Adipocyte (in vitro differentiated cells): ENCODE results near the gene MSANTD1.

Source experiments
- DNase-seq: peaks from one replicate; pipeline ENCODE4 v3.0.0-alpha.2; 2015; ENCODE audit warnings: low read depth
- H3K27me3 ChIP-seq: replicated peaks from 2 replicates; pipeline ENCODE4 v1.7.0; 2013; ENCODE audit warnings: mild to moderate bottlenecking, low read length, moderate library complexity; ENCODE audit not compliant: control insufficient read depth, insufficient read depth
- H3K36me3 ChIP-seq: 2 replicates; pipeline ENCODE4 v1.7.0; 2013; ENCODE audit warnings: low read length, mild to moderate bottlenecking, moderate library complexity; ENCODE audit not compliant: control insufficient read depth, insufficient read depth, severe bottlenecking
- H3K4me1 ChIP-seq: 2 replicates; pipeline ENCODE4 v1.7.0; 2013; ENCODE audit warnings: mild to moderate bottlenecking, low read length, moderate library complexity; ENCODE audit not compliant: control insufficient read depth, insufficient read depth
- H3K4me3 ChIP-seq: 2 replicates; pipeline ENCODE4 v1.7.0; 2013; ENCODE audit warnings: mild to moderate bottlenecking, low read length, moderate library complexity
- H3K9ac ChIP-seq: 2 replicates; pipeline ENCODE4 v1.7.0; 2013; ENCODE audit warnings: mild to moderate bottlenecking, low read length, moderate library complexity
- H3K9me3 ChIP-seq: 2 replicates; pipeline ENCODE4 v1.7.0; 2013; ENCODE audit warnings: mild to moderate bottlenecking, low read length, moderate library complexity; ENCODE audit not compliant: control insufficient read depth

MSANTD1 gene

GRCh38 chr4:3262208-3263052 is 13.5 kb downstream of the MSANTD1 start:
- Histone ChIP-seq H3K4me1 (no peaks in the 10 kb centered on the region), H3K4me3 (no peak overlapping the region), H3K9ac (no peak overlapping the region), H3K36me3 (no peaks in the 10 kb centered on the region), H3K27me3 (peaks cover 24% of the 10 kb centered on the region), H3K9me3 (no peaks in the 10 kb centered on the region)
- DNase-seq = no peak

- DNase-seq = no peak
- Histone ChIP-seq H3K9me3 (no peaks in the 10 kb centered on the region), H3K4me1 (no peaks in the 10 kb centered on the region), H3K9ac (no peak overlapping the region), H3K36me3 (no peaks in the 10 kb centered on the region), H3K27me3 (peaks cover 26% of the 10 kb centered on the region), H3K4me3 (no peak overlapping the region)
Observed at GRCh38 chr4:3263053-3263875, 14.3 kb downstream of the MSANTD1 start.

DNA sequence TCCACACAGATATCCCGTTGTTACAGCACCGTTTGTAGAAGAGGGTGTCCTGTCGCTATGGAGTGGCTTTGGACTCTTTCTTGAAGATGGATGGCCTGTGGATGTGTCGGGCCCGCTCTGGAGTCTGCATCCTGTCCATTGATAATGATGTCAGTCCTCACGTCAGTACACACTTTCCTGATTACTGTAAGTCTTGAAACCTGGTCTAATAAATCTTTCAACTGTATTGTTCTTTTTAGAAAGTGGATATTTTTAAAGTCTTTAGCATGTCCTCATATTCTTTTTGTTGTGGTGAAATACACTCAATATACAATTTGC is 14.9 kb downstream of the MSANTD1 start:
- Histone ChIP-seq H3K4me3 (no peak overlapping the region), H3K9ac (no peak overlapping the region), H3K27me3 (peaks cover 32% of the 10 kb centered on the region), H3K9me3 (no peaks in the 10 kb centered on the region), H3K4me1 (no peaks in the 10 kb centered on the region), H3K36me3 (no peaks in the 10 kb centered on the region)
- no peak for DNase-seq

- Histone ChIP-seq H3K4me3 (no peak overlapping the region), H3K4me1 (no peaks in the 10 kb centered on the region), H3K9me3 (no peaks in the 10 kb centered on the region), H3K36me3 (no peaks in the 10 kb centered on the region), H3K27me3 (peaks cover 32% of the 10 kb centered on the region), H3K9ac (no peak overlapping the region)
- no peak for DNase-seq
Observed at GRCh38 chr4:3266076-3266475, 17.1 kb downstream of the MSANTD1 start.

DNA sequence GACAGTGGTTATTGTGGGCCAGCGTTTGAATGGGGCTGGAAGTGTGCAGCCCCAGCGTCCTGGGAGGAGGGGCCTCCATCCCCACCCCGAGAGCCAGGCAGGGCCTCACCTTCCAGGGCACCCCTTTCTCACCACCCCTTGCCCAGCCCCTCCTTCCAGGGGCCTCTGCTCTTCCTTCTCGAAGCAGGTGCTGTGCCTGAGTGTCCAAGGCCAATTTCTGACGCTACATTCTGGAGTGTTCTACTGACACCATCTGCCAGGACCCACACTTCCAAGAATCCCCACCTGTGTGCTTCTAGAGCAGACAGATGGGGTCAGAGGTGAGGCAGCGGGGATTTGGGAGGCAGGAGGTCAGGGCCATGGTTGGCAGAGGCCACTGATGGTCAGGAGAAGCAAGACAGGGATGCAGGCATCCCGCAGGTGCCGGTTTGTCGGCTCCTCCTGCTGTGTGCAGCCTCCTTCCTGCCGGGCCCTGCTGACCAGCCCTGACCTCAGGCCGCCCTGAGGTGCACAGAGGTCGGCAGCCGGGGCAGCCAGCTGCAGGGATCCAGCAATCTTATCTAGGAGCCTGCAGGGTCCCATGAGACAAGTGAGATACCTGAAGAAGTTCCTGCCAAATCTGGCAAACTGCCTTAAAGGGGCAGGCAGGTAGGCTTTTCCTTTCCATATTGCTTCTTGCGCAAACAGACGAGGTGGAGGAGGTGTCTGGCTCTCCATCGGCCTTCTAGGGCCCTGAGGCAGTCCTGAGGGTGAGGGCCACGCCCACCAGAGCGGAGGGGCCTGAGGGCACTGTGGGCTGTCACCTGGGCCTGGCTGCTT is 18.8 kb downstream of the MSANTD1 start:
- no peaks in the 10 kb centered on the region for H3K4me1 ChIP-seq
- peaks cover 23% of the 10 kb centered on the region for H3K27me3 ChIP-seq
- H3K36me3 ChIP-seq = no peaks in the 10 kb centered on the region
- H3K9me3 ChIP-seq = no peaks in the 10 kb centered on the region
- no peak overlapping the region for H3K4me3 ChIP-seq
- no peak overlapping the region for H3K9ac ChIP-seq
- no peak for DNase-seq

DNA sequence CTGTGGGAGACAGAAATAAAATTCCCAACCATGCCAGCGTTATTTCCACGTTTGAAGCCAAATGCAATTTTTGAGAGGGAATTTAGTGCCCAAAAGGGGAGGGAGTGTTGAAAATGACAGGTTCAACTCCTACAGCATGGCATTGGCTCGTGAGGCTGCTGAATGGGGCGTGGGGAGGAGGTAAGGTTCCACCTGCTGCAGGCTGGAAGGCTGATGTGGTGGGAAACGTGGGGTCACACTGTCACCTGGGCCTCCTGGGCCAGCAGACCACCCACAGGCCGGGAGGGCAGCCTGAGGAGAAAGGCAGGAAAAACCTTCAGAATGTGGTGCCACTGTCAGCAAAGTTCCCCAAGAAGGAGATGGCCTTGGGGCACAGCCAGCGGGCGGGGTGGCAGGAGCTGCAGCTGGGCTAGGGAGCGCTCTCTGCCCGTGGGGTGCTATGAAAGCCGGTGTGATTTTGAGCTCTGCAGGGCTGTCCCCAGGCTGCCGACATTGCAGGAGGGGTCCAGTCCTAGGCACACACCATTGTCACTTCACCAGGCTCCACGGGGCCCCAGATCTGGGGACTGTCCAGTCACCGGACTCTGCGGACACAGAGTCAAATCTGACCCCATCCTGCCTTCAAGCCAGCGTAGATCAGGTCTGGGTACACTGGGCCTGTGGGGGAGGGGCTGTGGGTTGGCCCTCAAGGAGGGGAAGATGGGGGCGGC is 19.6 kb downstream of the MSANTD1 start:
- no peak overlapping the region for H3K4me3 ChIP-seq
- no peak for DNase-seq
- no peak overlapping the region for H3K9ac ChIP-seq
- H3K9me3 ChIP-seq = peaks cover 4% of the 10 kb centered on the region
- no peaks in the 10 kb centered on the region for H3K36me3 ChIP-seq
- H3K27me3 ChIP-seq = peaks cover 17% of the 10 kb centered on the region
- H3K4me1 ChIP-seq = no peaks in the 10 kb centered on the region

DNA sequence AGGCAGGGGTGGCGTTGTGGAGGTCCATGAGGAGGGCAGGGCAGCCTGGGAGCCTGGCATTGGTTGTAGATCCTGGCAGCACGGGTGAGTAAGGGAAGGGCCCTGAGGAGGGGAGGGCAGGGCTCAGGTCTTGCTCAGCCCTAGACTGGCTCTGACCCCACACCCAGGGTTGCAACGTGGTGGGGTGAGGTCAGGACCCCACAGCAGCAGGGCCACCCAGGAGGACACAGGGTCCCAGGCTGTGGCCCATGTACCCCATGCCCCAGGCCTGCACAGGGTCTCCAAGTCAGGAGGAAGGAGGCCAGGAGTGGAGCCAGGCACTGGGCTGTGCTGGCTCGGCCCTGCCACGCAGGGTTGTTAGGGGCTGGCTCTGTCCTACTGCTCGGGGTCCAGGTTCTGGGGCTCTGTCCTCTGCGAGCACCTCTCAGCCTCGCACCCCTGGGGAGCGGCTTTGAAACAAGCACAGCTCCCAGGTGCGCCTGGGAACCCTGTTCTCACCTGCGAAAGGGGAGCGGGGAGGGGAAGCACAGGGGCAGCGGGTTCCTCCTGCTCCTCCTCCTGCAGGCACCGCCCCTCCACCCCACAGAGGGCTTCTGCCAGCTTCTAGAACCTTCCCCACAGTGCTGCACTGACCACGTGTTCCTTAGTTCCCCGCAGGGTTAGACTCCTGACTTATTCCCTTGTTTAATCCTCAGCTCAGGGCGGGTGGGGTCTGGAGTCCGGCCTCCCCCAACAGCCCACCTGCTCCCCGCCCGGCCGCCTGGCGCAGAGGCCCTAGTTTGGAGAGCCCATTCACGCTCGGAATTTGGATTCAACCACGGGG is 20.4 kb downstream of the MSANTD1 start:
- no peak for DNase-seq
- Histone ChIP-seq H3K9ac (no peak overlapping the region), H3K4me3 (no peak overlapping the region), H3K36me3 (no peaks in the 10 kb centered on the region), H3K4me1 (no peaks in the 10 kb centered on the region), H3K9me3 (peaks cover 4% of the 10 kb centered on the region), H3K27me3 (peaks cover 17% of the 10 kb centered on the region)

- Histone ChIP-seq H3K4me3 (no peak overlapping the region), H3K36me3 (no peaks in the 10 kb centered on the region), H3K4me1 (no peaks in the 10 kb centered on the region), H3K27me3 (peaks cover 17% of the 10 kb centered on the region), H3K9ac (no peak overlapping the region), H3K9me3 (peaks cover 4% of the 10 kb centered on the region)
- no peak for DNase-seq
Observed at GRCh38 chr4:3269991-3270611, 21.1 kb downstream of the MSANTD1 start.

DNA sequence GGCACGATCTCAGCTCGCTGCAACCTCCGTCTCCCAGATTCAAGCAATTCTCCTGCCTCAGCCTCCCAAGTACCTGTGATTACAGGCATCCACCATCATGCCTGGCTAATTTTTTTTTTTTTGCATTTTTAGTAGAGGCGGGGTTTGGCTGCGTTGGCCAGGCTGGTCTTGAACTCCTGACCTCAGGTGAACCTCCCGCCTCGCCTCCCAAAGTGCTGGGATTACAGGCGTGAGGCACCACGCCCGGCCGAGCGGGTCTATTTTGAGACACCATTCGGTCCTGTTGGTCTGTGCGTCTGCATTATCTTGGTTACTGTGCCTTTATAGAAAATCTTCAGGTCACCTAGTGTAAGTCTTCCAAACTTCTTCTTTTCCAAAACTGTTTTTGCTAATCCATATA is 22.2 kb downstream of the MSANTD1 start:
- Histone ChIP-seq H3K4me1 (no peaks in the 10 kb centered on the region), H3K27me3 (peaks cover 9% of the 10 kb centered on the region), H3K36me3 (no peaks in the 10 kb centered on the region), H3K9ac (no peak overlapping the region), H3K9me3 (peaks cover 4% of the 10 kb centered on the region), H3K4me3 (no peak overlapping the region)
- DNase-seq = no peak

GRCh38 chr4:3276986-3277385 is 28.0 kb downstream of the MSANTD1 start:
- no peak overlapping the region for H3K9ac ChIP-seq
- no peak for DNase-seq

More at GRCh38 chr4:3276986-3277385, 28.0 kb downstream of the MSANTD1 start:
- no peaks in the 10 kb centered on the region for H3K27me3 ChIP-seq
- peaks cover 9% of the 10 kb centered on the region for H3K9me3 ChIP-seq
- H3K4me3 ChIP-seq = no peak overlapping the region
- H3K4me1 ChIP-seq = no peaks in the 10 kb centered on the region
- H3K36me3 ChIP-seq = no peaks in the 10 kb centered on the region
